Spleen (tissue), 11 donors: ENCODE results near the gene FOXP1. TPM values are rescaled to one million over a fixed set of nuclear protein-coding genes. Genes with fewer than 3 reads are reported as not detected.

Experiments used
- DNase-seq: peaks from one replicate; pipeline ENCODE4 v3.0.0-alpha.2; 2020
- H3K27ac ChIP-seq, 8 donors: fragments of 200-600 bp; sonication (generic) in 7 of 8; 1 replicate in 4 of 8; 2 replicates in 4 of 8; pipeline versions ENCODE4 v1.5.0 to v1.8.0; 2016 to 2021; ENCODE audit warnings: inconsistent platforms in 4 of 8, mild to moderate bottlenecking in 4 of 8, moderate library complexity in 1 of 8
- H3K27me3 ChIP-seq, 7 donors: fragments of 200-600 bp; sonication (generic) in 6 of 7; replicated peaks in 1 of 7; 1 replicate in 4 of 7; 2 replicates in 3 of 7; pipeline versions ENCODE4 v1.5.0 to v1.8.0; 2016 to 2021; ENCODE audit warnings: inconsistent platforms in 3 of 7, mild to moderate bottlenecking in 1 of 7
- H3K36me3 ChIP-seq, 6 donors: fragments of 200-600 bp; sonication (generic) in 5 of 6; 1 replicate in 4 of 6; 2 replicates in 2 of 6; pipeline versions ENCODE4 v1.5.0 to v1.8.0; 2016 to 2021; ENCODE audit warnings: inconsistent platforms in 2 of 6
- H3K4me1 ChIP-seq, 6 donors: fragments of 200-600 bp; sonication (generic) in 5 of 6; 1 replicate in 3 of 6; 2 replicates in 3 of 6; pipeline versions ENCODE4 v1.5.0 to v1.8.0; 2016 to 2021; ENCODE audit warnings: inconsistent platforms in 3 of 6
- H3K4me3 ChIP-seq, 8 donors: fragments of 200-600 bp; sonication (generic) in 7 of 8; 1 replicate in 4 of 8; 2 replicates in 4 of 8; pipeline versions ENCODE4 v1.5.0 to v1.8.0; 2016 to 2021; ENCODE audit warnings: inconsistent platforms in 4 of 8, mild to moderate bottlenecking in 4 of 8, moderate library complexity in 2 of 8
- H3K9me3 ChIP-seq, 8 donors: fragments of 200-600 bp; sonication (generic) in 7 of 8; 1 replicate in 4 of 8; 2 replicates in 4 of 8; pipeline versions ENCODE4 v1.5.0 to v1.8.0; 2016 to 2021; ENCODE audit warnings: inconsistent platforms in 4 of 8
- POLR2A ChIP-seq, 3 donors: fragments of 450-650 bp; IDR thresholded peaks; one replicate each; pipeline ENCODE4 v1.5.1; 2017; ENCODE audit warnings: antibody characterized with exemption in 3 of 3, mild to moderate bottlenecking in 1 of 3
- POLR2AphosphoS5 ChIP-seq, 3 donors: sonication (generic); formaldehyde crosslinking; IDR thresholded peaks; one replicate each; pipeline ENCODE4 v1.5.1; 2017; ENCODE audit warnings: antibody characterized with exemption in 3 of 3
- WGBS, 5 donors: extraction: QIAGEN DNeasy Blood & Tissue Kit in 3 of 5; methylation state at CpG; one replicate each; pipeline versions ENCODE4 v1.1.5 to v1.1.7; 2013 to 2018; 5-methylcytosine and 5-hydroxymethylcytosine counted together
- intact Hi-C: fragments of 100-400 bp; cut with DNase I; formaldehyde crosslinking; loops from one replicate; pipeline ENCODE4 v1.15.0; 2023; ENCODE audit warnings: low total_unique reads
- polyA plus RNA-seq, 3 donors: library from polyadenylated mRNA; stranded (reverse); fragments of 200-250 nt; gene quantifications; one replicate each; pipeline ENCODE4 v1.2.1, GENCODE V29; 2013
- total RNA-seq, 7 donors: library from RNA; depleted of rRNA in 3 of 7; stranded (reverse); fragments of >200 nt in 3 of 7; fragmentation: NEBNext Ultra II Directional in 4 of 7; extraction: Animal tissue kit (Norgen Biotek cat#: 25700) in 4 of 7; gene quantifications; one replicate each; pipeline versions ENCODE4 v1.1.0 to v1.2.1, GENCODE V29; 2016 to 2021
- TF ChIP-seq, protein P1 (sequence below), 11 experiments: fragments of 200-600 bp in 7 of 11; fragments of 450-650 bp in 4 of 11; sonication (generic) in 4 of 11; IDR thresholded peaks in 8 of 11; conservative IDR thresholded peaks in 3 of 11; 1 replicate in 7 of 11; 2 replicates in 4 of 11; pipeline versions ENCODE4 v1.4.0 to v1.8.0; 2016 to 2021; ENCODE audit warnings: antibody characterized with exemption in 11 of 11, inconsistent platforms in 4 of 11, mild to moderate bottlenecking in 1 of 11
- donor health status: healthy with polysubstance abuse.
- donor health status: DM: no; HTN: no; CAD: no; lungs with moderate emphysema.
- donor health status: DM: no; HTN: no; CAD: no.
- donor health status: Bipolar disorder and iron deficiency.
- donor health status: healthy.
- donor health status: DM: no; HTN: no; CAD: no.
- donor health status: DM: yes; HTN: yes; CAD: no.

The FOXP1 gene
- total and polyA plus RNA-seq, 10 donors, result 11.1 to 202 (median 153) TPM

DNA sequence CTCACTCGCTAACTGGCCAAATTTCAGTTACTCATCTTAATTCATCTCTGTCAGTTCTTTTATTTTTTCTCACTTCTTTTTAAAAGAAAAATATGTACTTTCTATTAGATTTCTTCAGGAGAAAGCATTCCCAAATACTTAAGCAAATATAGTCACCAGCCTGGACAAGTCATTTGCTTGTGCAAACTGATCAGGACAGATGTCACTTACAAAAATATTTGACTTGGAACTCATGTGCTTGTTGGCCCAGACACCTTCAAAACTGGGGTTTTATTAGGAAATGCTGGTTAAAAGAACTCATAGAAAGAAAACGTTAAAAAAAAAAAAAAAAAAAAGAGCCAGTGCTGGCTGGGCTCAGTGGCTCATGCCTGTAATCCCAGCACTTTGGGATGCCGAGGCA is 31.3 kb upstream of the FOXP1 start:
- no peak for DNase-seq
- no peak for TF ChIP-seq POLR2A (IDR thresholded peaks at IDR 0.05)
- TF ChIP-seq, protein P1, sequence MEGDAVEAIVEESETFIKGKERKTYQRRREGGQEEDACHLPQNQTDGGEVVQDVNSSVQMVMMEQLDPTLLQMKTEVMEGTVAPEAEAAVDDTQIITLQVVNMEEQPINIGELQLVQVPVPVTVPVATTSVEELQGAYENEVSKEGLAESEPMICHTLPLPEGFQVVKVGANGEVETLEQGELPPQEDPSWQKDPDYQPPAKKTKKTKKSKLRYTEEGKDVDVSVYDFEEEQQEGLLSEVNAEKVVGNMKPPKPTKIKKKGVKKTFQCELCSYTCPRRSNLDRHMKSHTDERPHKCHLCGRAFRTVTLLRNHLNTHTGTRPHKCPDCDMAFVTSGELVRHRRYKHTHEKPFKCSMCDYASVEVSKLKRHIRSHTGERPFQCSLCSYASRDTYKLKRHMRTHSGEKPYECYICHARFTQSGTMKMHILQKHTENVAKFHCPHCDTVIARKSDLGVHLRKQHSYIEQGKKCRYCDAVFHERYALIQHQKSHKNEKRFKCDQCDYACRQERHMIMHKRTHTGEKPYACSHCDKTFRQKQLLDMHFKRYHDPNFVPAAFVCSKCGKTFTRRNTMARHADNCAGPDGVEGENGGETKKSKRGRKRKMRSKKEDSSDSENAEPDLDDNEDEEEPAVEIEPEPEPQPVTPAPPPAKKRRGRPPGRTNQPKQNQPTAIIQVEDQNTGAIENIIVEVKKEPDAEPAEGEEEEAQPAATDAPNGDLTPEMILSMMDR (IDR thresholded peaks at IDR 0.05 in 8 of 11, conservative IDR thresholded peaks at IDR 0.05 in 3 of 11), result no peak
- no peak for TF ChIP-seq POLR2AphosphoS5 (IDR thresholded peaks at IDR 0.05)
- Histone ChIP-seq H3K4me1 (no peaks in the 10 kb centered on the region), H3K27me3 (no peaks in the 10 kb centered on the region), H3K27ac (no peak overlapping the region), H3K9me3 (peaks cover 0 to 4% (median 0%) of the 10 kb centered on the region in 8 donors), H3K4me3 (no peak overlapping the region), H3K36me3 (no peaks in the 10 kb centered on the region)
- intact Hi-C loops, result no loop called here
- 87 to 93% (median 91%) methylated on average over 3 of the region's 3 CpGs for WGBS, 5 donors

DNA sequence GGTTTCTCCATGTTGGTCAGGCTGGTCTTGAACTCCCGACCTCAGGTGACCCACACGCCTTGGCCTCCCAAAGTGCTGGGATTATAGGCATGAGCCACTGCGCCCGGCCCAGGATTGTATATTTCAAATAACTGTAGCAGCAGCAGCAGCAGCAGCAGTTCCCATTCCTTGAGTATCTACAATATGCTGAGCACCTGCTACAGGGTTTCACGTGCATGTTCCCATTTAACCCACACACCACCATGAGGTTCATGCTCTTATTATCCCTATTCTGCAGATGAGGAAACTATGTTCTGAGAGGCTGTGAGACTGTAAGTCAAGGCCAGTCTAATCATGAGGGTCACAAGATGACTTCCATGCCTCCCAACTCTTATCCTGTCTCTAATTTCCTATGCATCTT is 30.9 kb upstream of the FOXP1 start:
- H3K9me3 ChIP-seq, result peaks cover 0 to 4% (median 0%) of the 10 kb centered on the region in 8 donors
- no peaks in the 10 kb centered on the region for H3K27me3 ChIP-seq
- H3K36me3 ChIP-seq, result no peaks in the 10 kb centered on the region
- intact Hi-C loops, result no loop called here
- no peaks in the 10 kb centered on the region for H3K4me1 ChIP-seq
- WGBS, 5 donors, result 87 to 98% (median 95%) methylated on average over 5 of the region's 5 CpGs
- no peak for DNase-seq
- no peak overlapping the region for H3K27ac ChIP-seq
- H3K4me3 ChIP-seq, result no peak overlapping the region
- TF ChIP-seq POLR2A (IDR thresholded peaks at IDR 0.05), result no peak

DNA sequence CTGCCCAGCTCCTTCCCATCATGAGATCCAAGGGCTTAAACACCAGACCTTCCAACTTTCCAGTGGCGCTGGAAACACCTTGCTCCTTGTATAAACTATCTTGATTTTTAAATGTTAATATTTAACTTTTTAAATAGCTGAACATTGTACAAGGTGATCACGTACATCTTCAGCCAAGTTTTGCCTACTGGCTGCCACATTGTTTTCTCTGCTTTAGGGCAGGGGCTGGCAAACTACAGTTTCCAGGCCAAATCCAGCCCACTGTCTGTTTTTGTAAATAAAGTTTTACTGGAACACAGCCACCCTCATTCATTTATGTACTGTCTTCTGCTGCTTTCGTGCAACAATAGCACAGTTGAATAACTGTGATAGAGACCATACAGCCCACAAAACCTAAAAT is 27.6 kb upstream of the FOXP1 start:
- intact Hi-C loops, result no loop called here
- Histone ChIP-seq H3K27me3 (no peaks in the 10 kb centered on the region), H3K4me3 (no peak overlapping the region), H3K36me3 (no peaks in the 10 kb centered on the region), H3K9me3 (peaks cover 0 to 16% (median 11%) of the 10 kb centered on the region in 8 donors), H3K27ac (no peak overlapping the region), H3K4me1 (no peaks in the 10 kb centered on the region)
- TF ChIP-seq, protein P1 (IDR thresholded peaks at IDR 0.05 in 8 of 11, conservative IDR thresholded peaks at IDR 0.05 in 3 of 11), result no peak
- no peak for TF ChIP-seq POLR2A (IDR thresholded peaks at IDR 0.05)
- no peak for TF ChIP-seq POLR2AphosphoS5 (IDR thresholded peaks at IDR 0.05)
- WGBS, 5 donors, result 90 to 100% (median 94%) methylated on average over 3 of the region's 3 CpGs
- no peak for DNase-seq

DNA sequence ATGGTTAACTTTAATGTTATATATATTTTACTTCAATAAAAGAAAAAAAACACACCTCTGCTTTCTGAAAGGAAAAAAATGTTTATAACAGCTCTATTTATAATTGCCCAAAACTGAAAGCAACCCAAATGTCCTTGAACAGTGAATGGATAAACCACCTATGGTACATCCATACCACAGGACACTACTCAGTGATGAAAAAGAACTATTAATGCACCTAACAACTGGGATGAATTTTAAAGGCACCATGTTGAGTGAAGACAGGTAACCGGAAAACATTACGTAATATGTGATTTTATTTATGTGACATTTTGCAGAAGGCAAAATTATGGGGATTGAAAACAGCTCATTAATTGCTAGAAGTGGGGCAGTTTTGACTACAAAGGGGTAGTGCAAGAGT is 23.8 kb upstream of the FOXP1 start:
- Histone ChIP-seq H3K27ac (no peak overlapping the region), H3K27me3 (no peaks in the 10 kb centered on the region), H3K4me3 (no peak overlapping the region), H3K36me3 (no peaks in the 10 kb centered on the region), H3K9me3 (peaks cover 0 to 20% (median 13%) of the 10 kb centered on the region in 8 donors), H3K4me1 (no peaks in the 10 kb centered on the region)
- DNase-seq, result no peak
- intact Hi-C loops, result no loop called here
- 95 to 98% (median 96%) methylated on average over 2 of the region's 2 CpGs for WGBS, 5 donors
- TF ChIP-seq POLR2A (IDR thresholded peaks at IDR 0.05) (no peak), POLR2AphosphoS5 (IDR thresholded peaks at IDR 0.05) (no peak)
- TF ChIP-seq, protein P1 (IDR thresholded peaks at IDR 0.05 in 8 of 11, conservative IDR thresholded peaks at IDR 0.05 in 3 of 11), result no peak

DNA sequence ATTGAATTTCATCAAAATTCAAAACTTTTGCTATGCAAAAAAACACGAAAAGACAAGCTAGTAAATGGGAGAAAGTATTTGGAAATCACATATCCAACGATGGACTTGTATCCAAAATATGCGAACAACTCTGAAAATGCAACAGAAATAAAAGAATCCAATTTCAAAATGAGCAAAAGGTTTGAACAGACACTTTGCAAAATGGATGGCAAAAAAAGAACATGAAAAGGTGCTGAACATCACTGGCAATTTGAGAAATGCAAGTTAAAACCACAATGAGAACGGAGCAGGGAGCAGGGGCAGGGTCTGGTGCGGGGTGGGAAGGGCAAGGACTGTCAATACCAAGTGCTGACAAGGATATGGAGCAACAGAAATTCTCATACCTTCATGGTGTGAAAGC is 23.1 kb upstream of the FOXP1 start:
- Histone ChIP-seq H3K4me3 (no peak overlapping the region), H3K27ac (no peak overlapping the region), H3K27me3 (no peaks in the 10 kb centered on the region), H3K4me1 (no peaks in the 10 kb centered on the region), H3K36me3 (no peaks in the 10 kb centered on the region), H3K9me3 (peaks cover 0 to 20% (median 12%) of the 10 kb centered on the region in 8 donors)
- DNase-seq, result no peak
- intact Hi-C loops, result no loop called here
- WGBS, 5 donors, result 76 to 92% (median 78%) methylated on average over 5 of the region's 5 CpGs
- no peak for TF ChIP-seq POLR2A (IDR thresholded peaks at IDR 0.05)
- no peak for TF ChIP-seq POLR2AphosphoS5 (IDR thresholded peaks at IDR 0.05)
- TF ChIP-seq, protein P1 (IDR thresholded peaks at IDR 0.05 in 8 of 11, conservative IDR thresholded peaks at IDR 0.05 in 3 of 11), result no peak
